ENCODE data around the gene SNAPC2. TPM values are rescaled to one million over a fixed set of nuclear protein-coding genes. Genes with fewer than 3 reads are reported as not detected.

The SNAPC2 gene
- total and polyA plus RNA-seq, 2 of the 13 experiments (the other 11 are each of a cell fraction or from before 2014, with no cell fraction given): 10.2 to 12.7 TPM

- TF ChIP-seq ZHX1 (CRISPR knock-in tag; IDR thresholded peaks at IDR 0.05; ENCODE audit: low read depth) (0 out of 2 replicates have a peak, but pooled peaks have one; percentile 33), TARDBP (CRISPR knock-in tag; IDR thresholded peaks at IDR 0.05) (no peak), CREM (IDR thresholded peaks at IDR 0.05) (peak; percentile 52; the same call in 1 of the 2 replicates), CREM (CRISPR knock-in tag; IDR thresholded peaks at IDR 0.05) (no peak), PBX2 (CRISPR knock-in tag; IDR thresholded peaks at IDR 0.05) (no peak), FOXC1 (CRISPR knock-in tag; IDR thresholded peaks at IDR 0.05; ENCODE audit: borderline replicate concordance) (0 out of 2 replicates have a peak, but pooled peaks have one; percentile 39), ZNF503 (CRISPR knock-in tag; IDR thresholded peaks at IDR 0.05) (peak; percentile 68; the same call in 1 of the 2 replicates), ZNF414 (CRISPR knock-in tag; IDR thresholded peaks at IDR 0.05) (0 out of 2 replicates have a peak, but pooled peaks have one; percentile 17), SMAD9 (CRISPR knock-in tag; IDR thresholded peaks at IDR 0.05) (no peak), TFE3 (CRISPR knock-in tag; IDR thresholded peaks at IDR 0.05) (peak; percentile 14; the same call in 1 of the 2 replicates), ESRRA (CRISPR knock-in tag; IDR thresholded peaks at IDR 0.05; ENCODE audit: low read depth) (peak; percentile 22; the same call in 1 of the 2 replicates), KLF6 (CRISPR knock-in tag; IDR thresholded peaks at IDR 0.05) (peak; percentile 60; the same call in 1 of the 2 replicates), XRCC5 (optimal IDR thresholded peaks at IDR 0.05; ENCODE audit: low read length) (peak; percentile 76), TFDP2 (CRISPR knock-in tag; IDR thresholded peaks at IDR 0.05) (peak; percentile 67), PPARG (CRISPR knock-in tag; conservative IDR thresholded peaks at IDR 0.05) (0 out of 2 replicates have a peak, but pooled peaks have one; percentile 39), ZNF530 (CRISPR knock-in tag; IDR thresholded peaks at IDR 0.05; ENCODE audit: low read depth) (no peak), HES4 (CRISPR knock-in tag; IDR thresholded peaks at IDR 0.05; ENCODE audit: borderline replicate concordance) (peak; percentile 63), NR2F1 (CRISPR knock-in tag; IDR thresholded peaks at IDR 0.05) (peak; percentile 4 to 42; a peak in 1 of 4 replicates), REL (CRISPR knock-in tag; conservative IDR thresholded peaks at IDR 0.05) (0 out of 2 replicates have a peak, but pooled peaks have one; percentile 61)
Observed at GRCh38 chr19:7919610-7920518, at the start of gene SNAPC2 (continued).
